ENCODE measurements around the gene EIF2S3B. TPM values are rescaled to one million over a fixed set of nuclear protein-coding genes. Genes with fewer than 3 reads are reported as not detected.

EIF2S3B gene
- total RNA-seq, 1 experiment from 2014 or later: 0.55 TPM

GRCh38 chr12:10491766-10492165, 13.9 kb upstream of the EIF2S3B start:
- TF ChIP-seq JAZF1 (CRISPR knock-in tag; IDR thresholded peaks at IDR 0.05): no peak
- TF ChIP-seq ZNF121 (CRISPR knock-in tag; IDR thresholded peaks at IDR 0.05): no peak
- no peak for TF ChIP-seq ATF3 (CRISPR knock-in tag; conservative IDR thresholded peaks at IDR 0.05)
- no peak for TF ChIP-seq NR2C2 (CRISPR knock-in tag; IDR thresholded peaks at IDR 0.05)
- TF ChIP-seq FOXP1 (CRISPR knock-in tag; IDR thresholded peaks at IDR 0.05; ENCODE audit: borderline replicate concordance): no peak
- no peak for TF ChIP-seq RELA (CRISPR knock-in tag; IDR thresholded peaks at IDR 0.05; ENCODE audit: borderline replicate concordance)
- no peak for TF ChIP-seq KAT7 (CRISPR knock-in tag; IDR thresholded peaks at IDR 0.05; ENCODE audit: borderline replicate concordance)
- TF ChIP-seq NFE2L1 (CRISPR knock-in tag; IDR thresholded peaks at IDR 0.05): no peak
- no peak for TF ChIP-seq SMAD3 (CRISPR knock-in tag; IDR thresholded peaks at IDR 0.05; ENCODE audit: borderline replicate concordance)
- no peak for TF ChIP-seq MAX (CRISPR knock-in tag; IDR thresholded peaks at IDR 0.05)
- peaks cover 13% of the 10 kb centered on the region for H3K9me3 Mint-ChIP-seq
- no peaks in the 10 kb centered on the region for H3K4me1 Mint-ChIP-seq
- no peak overlapping the region for H3K27ac Mint-ChIP-seq
- no peak overlapping the region for H3K4me3 Mint-ChIP-seq
- ChIA-PET POLR2A (no interaction called here), CTCF (no interaction called here)
- DNase-seq (ENCODE audit: low spot score): no peak
- H3K27me3 Mint-ChIP-seq (ENCODE audit: low read depth): no peaks in the 10 kb centered on the region; the same call in 1 of the 2 replicates
- H3K36me3 Mint-ChIP-seq: no peaks in the 10 kb centered on the region
- ATAC-seq: no peak

GRCh38 chr12:10497602-10498001, 8.1 kb upstream of the EIF2S3B start:
- ATAC-seq (no peak), DNase-seq (ENCODE audit: low spot score) (no peak)
- CTCF ChIA-PET: no interaction called here
- H3K27me3 Mint-ChIP-seq (ENCODE audit: low read depth): no peaks in the 10 kb centered on the region
- no peaks in the 10 kb centered on the region for H3K4me1 Mint-ChIP-seq
- peaks cover 3% of the 10 kb centered on the region; the same call in 1 of the 2 replicates for H3K9me3 Mint-ChIP-seq
- POLR2A ChIA-PET: no interaction called here
- no peak for TF ChIP-seq TP53 (CRISPR knock-in tag; IDR thresholded peaks at IDR 0.05)
- no peaks in the 10 kb centered on the region for H3K36me3 Mint-ChIP-seq
- H3K27ac Mint-ChIP-seq: no peak overlapping the region
- no peak overlapping the region for H3K4me3 Mint-ChIP-seq

- TF ChIP-seq ZNF532 (CRISPR knock-in tag; IDR thresholded peaks at IDR 0.05; ENCODE audit: borderline replicate concordance) (no peak), TCF7 (CRISPR knock-in tag; IDR thresholded peaks at IDR 0.05; ENCODE audit: low read depth) (no peak), ZMAT4 (CRISPR knock-in tag; IDR thresholded peaks at IDR 0.05) (no peak)
- POLR2A ChIA-PET: no interaction called here
- CTCF ChIA-PET: no interaction called here
- no peak for ATAC-seq
- Mint-ChIP-seq H3K4me1 (no peaks in the 10 kb centered on the region), H3K4me3 (no peak overlapping the region), H3K27ac (no peak overlapping the region), H3K9me3 (peaks cover 3% of the 10 kb centered on the region; the same call in 1 of the 2 replicates), H3K36me3 (no peaks in the 10 kb centered on the region), H3K27me3 (ENCODE audit: low read depth) (no peaks in the 10 kb centered on the region)
- DNase-seq (ENCODE audit: low spot score): no peak
These were observed 7.6 kb upstream of the EIF2S3B start for GRCh38 chr12:10498042-10498441.

GRCh38 chr12:10501030-10501429, 4.7 kb upstream of the EIF2S3B start:
- ChIA-PET CTCF (no interaction called here), POLR2A (no interaction called here)
- Mint-ChIP-seq H3K4me3 (no peak overlapping the region), H3K27ac (no peak overlapping the region), H3K4me1 (no peaks in the 10 kb centered on the region), H3K27me3 (ENCODE audit: low read depth) (no peaks in the 10 kb centered on the region), H3K9me3 (peaks cover 3% of the 10 kb centered on the region; the same call in 1 of the 2 replicates), H3K36me3 (no peaks in the 10 kb centered on the region)
- DNase-seq (ENCODE audit: low spot score) (no peak), ATAC-seq (no peak)
- TF ChIP-seq ZNF512 (CRISPR knock-in tag; IDR thresholded peaks at IDR 0.05; ENCODE audit: borderline replicate concordance): no peak
- TF ChIP-seq RELA (CRISPR knock-in tag; IDR thresholded peaks at IDR 0.05; ENCODE audit: borderline replicate concordance): no peak
- no peak for TF ChIP-seq EMX1 (CRISPR knock-in tag; IDR thresholded peaks at IDR 0.05)
- no peak for TF ChIP-seq ZNF138 (CRISPR knock-in tag; conservative IDR thresholded peaks at IDR 0.05)
- no peak for TF ChIP-seq GRHL2 (CRISPR knock-in tag; IDR thresholded peaks at IDR 0.05; ENCODE audit: insufficient replicate concordance, severe bottlenecking)
- no peak for TF ChIP-seq TEAD4 (CRISPR knock-in tag; IDR thresholded peaks at IDR 0.05)
- TF ChIP-seq CTCF (IDR thresholded peaks at IDR 0.05): no peak
- TF ChIP-seq ZNF232 (CRISPR knock-in tag; IDR thresholded peaks at IDR 0.05): no peak
- TF ChIP-seq TEAD1 (CRISPR knock-in tag; IDR thresholded peaks at IDR 0.05): no peak

All from WTC11 (cell line).